OCI-LY1 (cell line): ENCODE results near the gene SF3B1.
"Not testable (repeated sequence)": the region's sequence is repeated elsewhere in the genome, so short reads cannot be mapped to it uniquely, and the experiment has no call there.

Experiments used
- H2AFZ ChIP-seq: fragments of 200-600 bp; sonication (generic), shearing (Covaris generic); 2 replicates; pipeline ENCODE4 v1.6.0; 2014; ENCODE audit warnings: antibody characterized with exemption, mild to moderate bottlenecking, low read length
- H3F3A ChIP-seq: fragments of 200-600 bp; sonication (generic), shearing (Covaris generic); 2 replicates; pipeline ENCODE4 v1.6.0; 2014; ENCODE audit warnings: mild to moderate bottlenecking, antibody characterized with exemption, low read length, moderate library complexity; ENCODE audit not compliant: insufficient read depth
- H3K27ac ChIP-seq: fragments of 200-600 bp; sonication (generic); 2 replicates; pipeline ENCODE4 v1.5.1; 2014; ENCODE audit warnings: low read length, mixed run types, mild to moderate bottlenecking, low read depth; ENCODE audit not compliant: poor library complexity, severe bottlenecking
- H3K27me3 ChIP-seq: fragments of 200-600 bp; sonication (generic); 2 replicates; pipeline ENCODE4 v1.6.0; 2014; ENCODE audit warnings: antibody characterized with exemption, mild to moderate bottlenecking, low read length, moderate library complexity; ENCODE audit not compliant: insufficient read depth
- H3K36me3 ChIP-seq: fragments of 200-600 bp; sonication (generic); 2 replicates; pipeline ENCODE4 v1.6.1; 2014; ENCODE audit warnings: mild to moderate bottlenecking, antibody characterized with exemption, low read length, moderate library complexity, mixed read lengths; ENCODE audit not compliant: insufficient read depth
- H3K4me1 ChIP-seq: fragments of 200-600 bp; sonication (generic); 2 replicates; pipeline ENCODE4 v1.5.1; 2014; ENCODE audit warnings: mild to moderate bottlenecking, low read length, moderate library complexity; ENCODE audit not compliant: insufficient read depth, severe bottlenecking
- H3K4me2 ChIP-seq: fragments of 200-600 bp; sonication (generic), shearing (Covaris generic); 2 replicates; pipeline ENCODE4 v1.6.1; 2014; ENCODE audit warnings: low read length
- H3K4me3 ChIP-seq: fragments of 200-600 bp; sonication (generic); 2 replicates; pipeline ENCODE4 v1.5.1; 2014; ENCODE audit warnings: low read length, low read depth, mild to moderate bottlenecking, mixed read lengths; ENCODE audit not compliant: poor library complexity, severe bottlenecking
- H3K79me2 ChIP-seq: fragments of 200-600 bp; shearing (Covaris generic); 2 replicates; pipeline ENCODE4 v1.6.1; 2016; ENCODE audit warnings: mixed run types, low read length, mixed read lengths; ENCODE audit not compliant: insufficient read depth
- H3K9ac ChIP-seq: fragments of 200-600 bp; sonication (generic), shearing (Covaris generic); 2 replicates; pipeline ENCODE4 v1.6.1; 2014; ENCODE audit warnings: mild to moderate bottlenecking, low read length, mixed read lengths
- H3K9me2 ChIP-seq: fragments of 200-600 bp; sonication (generic), shearing (Covaris generic); 2 replicates; pipeline ENCODE4 v1.6.1; 2014; ENCODE audit warnings: low read depth, mild to moderate bottlenecking, low read length, mixed read lengths
- H3K9me3 ChIP-seq: fragments of 200-600 bp; shearing (Covaris generic); 2 replicates; pipeline ENCODE4 v1.6.1; 2014; ENCODE audit warnings: low read length, mixed read lengths
- H4K20me1 ChIP-seq: fragments of 200-600 bp; sonication (generic), shearing (Covaris generic); 2 replicates; pipeline ENCODE4 v1.6.0; 2016; ENCODE audit warnings: mild to moderate bottlenecking, low read length; ENCODE audit not compliant: insufficient read depth
- CTCF ChIP-seq: fragments of 200-600 bp; sonication (generic), shearing (Covaris generic); IDR thresholded peaks from 2 replicates; pipeline ENCODE4 v1.5.1; 2017; ENCODE audit warnings: mild to moderate bottlenecking, antibody characterized with exemption, low read length, moderate library complexity, mixed read lengths
- EZH2 ChIP-seq: fragments of 200-600 bp; sonication (generic), shearing (Covaris generic); IDR thresholded peaks from 2 replicates; pipeline ENCODE4 v1.8.0; 2017; ENCODE audit warnings: borderline replicate concordance, mixed run types, mild to moderate bottlenecking, antibody characterized with exemption, low read length, moderate library complexity, mixed read lengths

SF3B1 gene

GRCh38 chr2:197434541-197435513 lies at the start of gene SF3B1:
Gene SF3B1 (minus strand): TSS chr2:197435028. CDS start chr2:197434999, 29 bp downstream.
- H3K9ac ChIP-seq, result peak within 1 kb of the TSS; percentile 97
- H3K9me2 ChIP-seq, result no peaks in the 10 kb centered on the region
- peaks cover 48% of the 10 kb centered on the region for H3K4me1 ChIP-seq
- H4K20me1 ChIP-seq, result no peaks in the 10 kb centered on the region
- H2AFZ ChIP-seq, result no peak within 1 kb of the TSS
- H3K27me3 ChIP-seq, result no peaks in the 10 kb centered on the region
- H3K4me2 ChIP-seq, result peak within 1 kb of the TSS; percentile 100
- peak within 1 kb of the TSS; percentile 78 for H3K27ac ChIP-seq
- peaks cover 1% of the 10 kb centered on the region; the same call in 1 of the 2 replicates for H3K36me3 ChIP-seq
- H3K4me3 ChIP-seq, result peak within 1 kb of the TSS; percentile 93
- peaks cover 50% of the 10 kb centered on the region for H3K79me2 ChIP-seq
- TF ChIP-seq EZH2, result no peak
- no peaks in the 10 kb centered on the region for H3F3A ChIP-seq
- no peaks in the 10 kb centered on the region for H3K9me3 ChIP-seq

GRCh38 chr2:197484248-197484647 lies 49.4 kb upstream of the SF3B1 start:
- not testable (repeated sequence) for H3K9me2 ChIP-seq, H3K79me2 ChIP-seq, H3K9me3 ChIP-seq, H3K4me2 ChIP-seq, H2AFZ ChIP-seq, H3K4me1 ChIP-seq, H3K27me3 ChIP-seq, H3K9ac ChIP-seq, H3K27ac ChIP-seq, H4K20me1 ChIP-seq, H3K4me3 ChIP-seq, H3F3A ChIP-seq
- peaks cover 53% of the 10 kb centered on the region for H3K36me3 ChIP-seq

GRCh38 chr2:197480165-197481036 lies 45.6 kb upstream of the SF3B1 start:
- no peak overlapping the region for H3K4me3 ChIP-seq
- no peak overlapping the region for H3K9ac ChIP-seq
- H3K27ac ChIP-seq, result no peak overlapping the region
- no peaks in the 10 kb centered on the region for H3K9me2 ChIP-seq
- no peaks in the 10 kb centered on the region for H3K79me2 ChIP-seq
- no peak overlapping the region for H2AFZ ChIP-seq
- H3K4me1 ChIP-seq, result no peaks in the 10 kb centered on the region
- H3K4me2 ChIP-seq, result no peak overlapping the region
- peaks cover 37% of the 10 kb centered on the region for H3K36me3 ChIP-seq
- peaks cover 5% of the 10 kb centered on the region; the same call in 1 of the 2 replicates for H3K9me3 ChIP-seq
- H3F3A ChIP-seq, result 0 out of 2 replicates have a peak, but pooled peaks cover 3% of the 10 kb centered on the region
- H3K27me3 ChIP-seq, result no peaks in the 10 kb centered on the region
- no peak for TF ChIP-seq CTCF
- no peaks in the 10 kb centered on the region for H4K20me1 ChIP-seq

- Histone ChIP-seq H3K36me3 (peaks cover 47% of the 10 kb centered on the region), H3K27ac (no peak overlapping the region), H2AFZ (no peak overlapping the region), H3K9me2 (no peaks in the 10 kb centered on the region), H3F3A (no peaks in the 10 kb centered on the region), H3K9ac (no peak overlapping the region), H3K4me1 (no peaks in the 10 kb centered on the region), H3K27me3 (no peaks in the 10 kb centered on the region), H3K9me3 (no peaks in the 10 kb centered on the region), H3K79me2 (no peaks in the 10 kb centered on the region), H3K4me2 (no peak overlapping the region), H4K20me1 (no peaks in the 10 kb centered on the region), H3K4me3 (no peak overlapping the region)
- TF ChIP-seq EZH2 (no peak), CTCF (no peak)
Measured at GRCh38 chr2:197477797-197478196, 43.0 kb upstream of the SF3B1 start.
